ENCODE results near the gene GALNTL6. TPM values are rescaled to one million over a fixed set of nuclear protein-coding genes. Genes with fewer than 3 reads are reported as not detected.

The GALNTL6 gene
- total RNA-seq, 4 donors from 2014 or later = 0.82 to 0.95 TPM; not detected in 2

DNA sequence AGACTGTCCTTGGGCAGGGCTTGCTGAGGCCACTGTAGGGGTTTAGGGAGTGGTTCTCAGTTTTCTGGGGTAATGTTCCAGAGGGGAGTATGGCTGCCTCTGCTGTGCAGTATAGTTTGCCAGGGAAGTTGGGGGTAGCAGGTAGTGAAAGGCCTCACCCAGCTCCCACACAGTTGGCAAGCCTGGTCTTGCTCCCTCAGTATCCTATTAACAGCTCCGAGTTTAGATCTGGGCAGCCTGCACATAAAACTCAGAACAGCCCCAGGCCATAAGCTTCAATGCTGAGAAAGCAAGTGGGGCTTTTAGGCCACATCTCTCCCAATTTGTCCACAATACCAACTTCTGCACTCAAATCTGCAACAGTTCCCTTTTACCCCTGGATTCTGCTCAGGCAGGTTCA is 205.2 kb downstream of the GALNTL6 start:
- Histone ChIP-seq H3K36me3 (no peaks in the 10 kb centered on the region), H3K4me3 (no peak overlapping the region), H3K4me1 (no peaks in the 10 kb centered on the region), H3K27ac (no peak overlapping the region), H3K27me3 (no peaks in the 10 kb centered on the region), H3K9me3 (no peaks in the 10 kb centered on the region)
- intact Hi-C loops (cut with DNase I; ENCODE audit: low total_unique reads) (no loop called here), in situ Hi-C loops (cut with MboI; ENCODE audit: low pct_ligation_motif_present in 1 of 4, low pct_unique_long_range_greater_than_20kb in 1 of 4, low sequenced_read_pairs in 3 of 4) (no loop called here)
- DNase-seq = no peak
- TF ChIP-seq EP300 (IDR thresholded peaks at IDR 0.05; ENCODE audit: low read depth) = no peak
- TF ChIP-seq POLR2AphosphoS5 (IDR thresholded peaks at IDR 0.05) = no peak
- TF ChIP-seq, protein P1, sequence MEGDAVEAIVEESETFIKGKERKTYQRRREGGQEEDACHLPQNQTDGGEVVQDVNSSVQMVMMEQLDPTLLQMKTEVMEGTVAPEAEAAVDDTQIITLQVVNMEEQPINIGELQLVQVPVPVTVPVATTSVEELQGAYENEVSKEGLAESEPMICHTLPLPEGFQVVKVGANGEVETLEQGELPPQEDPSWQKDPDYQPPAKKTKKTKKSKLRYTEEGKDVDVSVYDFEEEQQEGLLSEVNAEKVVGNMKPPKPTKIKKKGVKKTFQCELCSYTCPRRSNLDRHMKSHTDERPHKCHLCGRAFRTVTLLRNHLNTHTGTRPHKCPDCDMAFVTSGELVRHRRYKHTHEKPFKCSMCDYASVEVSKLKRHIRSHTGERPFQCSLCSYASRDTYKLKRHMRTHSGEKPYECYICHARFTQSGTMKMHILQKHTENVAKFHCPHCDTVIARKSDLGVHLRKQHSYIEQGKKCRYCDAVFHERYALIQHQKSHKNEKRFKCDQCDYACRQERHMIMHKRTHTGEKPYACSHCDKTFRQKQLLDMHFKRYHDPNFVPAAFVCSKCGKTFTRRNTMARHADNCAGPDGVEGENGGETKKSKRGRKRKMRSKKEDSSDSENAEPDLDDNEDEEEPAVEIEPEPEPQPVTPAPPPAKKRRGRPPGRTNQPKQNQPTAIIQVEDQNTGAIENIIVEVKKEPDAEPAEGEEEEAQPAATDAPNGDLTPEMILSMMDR (IDR thresholded peaks at IDR 0.05) = no peak
- TF ChIP-seq POLR2A (IDR thresholded peaks at IDR 0.05) = no peak
- 80% methylated on average over 1 of the region's 1 CpG; no CpG with 5 or more reads in 1 of the 2 donors for WGBS, 2 donors (ENCODE audit: low coverage in 1 of 2)

- intact Hi-C loops (cut with DNase I; ENCODE audit: low total_unique reads) (no loop called here), in situ Hi-C loops (cut with MboI; ENCODE audit: low pct_ligation_motif_present in 1 of 4, low pct_unique_long_range_greater_than_20kb in 1 of 4, low sequenced_read_pairs in 3 of 4) (no loop called here)
- Histone ChIP-seq H3K27me3 (no peaks in the 10 kb centered on the region), H3K4me1 (no peaks in the 10 kb centered on the region), H3K4me3 (no peak overlapping the region), H3K9me3 (no peaks in the 10 kb centered on the region), H3K36me3 (no peaks in the 10 kb centered on the region), H3K27ac (no peak overlapping the region)
- 77 to 96% methylated on average over 2 of the region's 2 CpGs for WGBS, 2 donors (ENCODE audit: low coverage in 1 of 2)
- TF ChIP-seq EP300 (IDR thresholded peaks at IDR 0.05; ENCODE audit: low read depth) = no peak
- no peak for TF ChIP-seq POLR2A (IDR thresholded peaks at IDR 0.05)
- TF ChIP-seq, protein P1 (IDR thresholded peaks at IDR 0.05) = no peak
- TF ChIP-seq POLR2AphosphoS5 (IDR thresholded peaks at IDR 0.05) = no peak
- DNase-seq = no peak
Measured at GRCh38 chr4:172035562-172035961, 222.4 kb downstream of the GALNTL6 start.

DNA sequence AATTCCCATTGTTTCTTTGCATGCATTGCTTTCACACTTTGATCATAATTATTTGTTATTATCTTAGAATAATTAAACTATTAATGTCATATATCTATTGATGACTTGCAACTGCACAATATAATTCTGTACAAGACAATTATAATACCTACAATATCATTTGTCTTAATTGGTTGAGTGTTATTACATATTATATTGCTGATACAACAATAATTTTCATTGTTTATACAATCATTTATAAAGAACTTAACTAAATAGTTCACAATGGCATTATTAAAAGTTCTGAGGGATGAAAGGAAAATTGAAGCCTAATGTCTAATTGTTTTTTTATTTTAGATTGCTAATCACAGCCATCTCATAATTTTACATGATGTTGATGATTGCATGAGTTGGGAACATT is 227.6 kb downstream of the GALNTL6 start:
- no peak for DNase-seq
- Histone ChIP-seq H3K9me3 (no peaks in the 10 kb centered on the region), H3K4me1 (no peaks in the 10 kb centered on the region), H3K27ac (no peak overlapping the region), H3K4me3 (no peak overlapping the region), H3K36me3 (no peaks in the 10 kb centered on the region), H3K27me3 (no peaks in the 10 kb centered on the region)
- in situ Hi-C loops (cut with MboI; ENCODE audit: low pct_ligation_motif_present in 1 of 4, low pct_unique_long_range_greater_than_20kb in 1 of 4, low sequenced_read_pairs in 3 of 4) (no loop called here), intact Hi-C loops (cut with DNase I; ENCODE audit: low total_unique reads) (no loop called here)
- TF ChIP-seq, protein P1 (IDR thresholded peaks at IDR 0.05) = no peak
- no peak for TF ChIP-seq POLR2AphosphoS5 (IDR thresholded peaks at IDR 0.05)
- no peak for TF ChIP-seq EP300 (IDR thresholded peaks at IDR 0.05; ENCODE audit: low read depth)
- TF ChIP-seq POLR2A (IDR thresholded peaks at IDR 0.05) = no peak

- H3K27me3 ChIP-seq = no peaks in the 10 kb centered on the region
- H3K27ac ChIP-seq = no peak overlapping the region
- no peak overlapping the region for H3K4me3 ChIP-seq
- TF ChIP-seq, protein P1 (IDR thresholded peaks at IDR 0.05) = no peak
- TF ChIP-seq EP300 (IDR thresholded peaks at IDR 0.05; ENCODE audit: low read depth) = no peak
- no peak for TF ChIP-seq POLR2AphosphoS5 (IDR thresholded peaks at IDR 0.05)
- no peak for TF ChIP-seq POLR2A (IDR thresholded peaks at IDR 0.05)
- H3K36me3 ChIP-seq = no peaks in the 10 kb centered on the region
- WGBS, 2 donors (ENCODE audit: low coverage in 1 of 2) = 41 to 42% methylated on average over 3 of the region's 3 CpGs
- no peak for DNase-seq
- in situ Hi-C loops (cut with MboI; ENCODE audit: low pct_ligation_motif_present in 1 of 4, low pct_unique_long_range_greater_than_20kb in 1 of 4, low sequenced_read_pairs in 3 of 4) = no loop called here
- intact Hi-C loops (cut with DNase I; ENCODE audit: low total_unique reads) = no loop called here
- H3K9me3 ChIP-seq = no peaks in the 10 kb centered on the region
- no peaks in the 10 kb centered on the region for H3K4me1 ChIP-seq
Measured at GRCh38 chr4:172042714-172043114, 229.5 kb downstream of the GALNTL6 start.
